Caco-2 (cell line): ENCODE measurements around the gene NAB1. TPM values are rescaled to one million over a fixed set of nuclear protein-coding genes. Genes with fewer than 3 reads are reported as not detected.

Source experiments
- BruUV-seq: library from RNA; stranded (reverse); fragments of 400-500 nt; replicated peaks from 2 replicates; lab custom pipeline; 2021; lab: Mats Ljungman, UMichigan
- CTCF ChIA-PET: fragments of 300-600 bp; sonication (Branson Sonifier 250); formaldehyde crosslinking; loops from one replicate; lab custom pipeline; 2022; ENCODE audit warnings: antibody characterized with exemption; lab: Charles Lee
- POLR2A ChIA-PET: fragments of 300-600 bp; sonication (Branson Sonifier 250); formaldehyde crosslinking; loops from one replicate; lab custom pipeline; 2022; ENCODE audit warnings: antibody characterized with exemption; lab: Charles Lee
- DNase-seq, 2 experiments: peaks; one replicate each; pipeline versions ENCODE4 v3.0.0 to v3.0.0-alpha.2; 2020 to 2022
- H3K27me3 ChIP-seq: replicated peaks from 2 replicates; pipeline ENCODE4 v1.6.0; 2011; ENCODE audit warnings: low read length; ENCODE audit not compliant: control insufficient read depth, insufficient read depth
- H3K36me3 ChIP-seq: 2 replicates; pipeline ENCODE4 v1.5.1; 2011; ENCODE audit warnings: low read length; ENCODE audit not compliant: control insufficient read depth, insufficient read depth
- H3K4me1 ChIP-seq: fragments of 250-450 bp; sonication (Bioruptor Pico); 2 replicates; pipeline ENCODE4 v1.5.1; 2020; ENCODE audit warnings: mild to moderate bottlenecking
- H3K4me3 ChIP-seq: 2 replicates; pipeline ENCODE4 v1.5.1; 2011; ENCODE audit warnings: low read depth, mild to moderate bottlenecking, control low read depth, low read length
- H3K9me3 ChIP-seq: fragments of 250-450 bp; sonication (Bioruptor Pico); 2 replicates; pipeline ENCODE4 v1.5.1; 2020; ENCODE audit warnings: mild to moderate bottlenecking, moderate library complexity
- H3K27ac Mint-ChIP-seq: one replicate; pipeline ENCODE4 v1.8.0; 2022; ENCODE audit warnings: mixed read lengths; ENCODE audit not compliant: unreplicated experiment
- H3K27me3 Mint-ChIP-seq: one replicate; pipeline ENCODE4 v1.8.0; 2022; ENCODE audit warnings: mixed read lengths; ENCODE audit not compliant: insufficient read depth, unreplicated experiment
- H3K36me3 Mint-ChIP-seq: one replicate; pipeline ENCODE4 v1.8.0; 2022; ENCODE audit warnings: mild to moderate bottlenecking, mixed read lengths; ENCODE audit not compliant: insufficient read depth, unreplicated experiment
- H3K4me1 Mint-ChIP-seq: one replicate; pipeline ENCODE4 v1.8.0; 2022; ENCODE audit warnings: low read depth, mixed read lengths; ENCODE audit not compliant: unreplicated experiment
- H3K4me3 Mint-ChIP-seq: one replicate; pipeline ENCODE4 v1.8.0; 2022; ENCODE audit warnings: mild to moderate bottlenecking, moderate library complexity, mixed read lengths; ENCODE audit not compliant: unreplicated experiment
- H3K9me3 Mint-ChIP-seq: one replicate; pipeline ENCODE4 v1.8.0; 2022; ENCODE audit warnings: mixed read lengths; ENCODE audit not compliant: unreplicated experiment
- CTCF ChIP-seq, 2 experiments: fragments of 200-600 bp in 1 of 2; IDR thresholded peaks; 1 replicate in 1 of 2; 2 replicates in 1 of 2; pipeline versions ENCODE4 v1.5.1 to v1.8.0; 2011 to 2022; ENCODE audit warnings: antibody characterized with exemption in 1 of 2, control low read depth in 1 of 2, inconsistent platforms in 1 of 2, low read depth in 1 of 2, low read length in 1 of 2, mild to moderate bottlenecking in 1 of 2, moderate library complexity in 1 of 2; ENCODE audit not compliant: insufficient read depth in 1 of 2, severe bottlenecking in 1 of 2, unreplicated experiment in 1 of 2
- intact Hi-C: fragments of 100-400 bp; cut with micrococcal nuclease; formaldehyde crosslinking; loops from one replicate; pipeline ENCODE4 v1.10.0; 2022; ENCODE audit not compliant: unreplicated experiment
- total RNA-seq: library from RNA; stranded (reverse); gene quantifications from 2 replicates; pipeline ENCODE4 v1.2.3, GENCODE V29; 2022

The NAB1 gene
- total RNA-seq, 1 experiment from 2014 or later: 88.1 TPM

- BruUV-seq: no TSS peak
- intact Hi-C loops: no loop called here
- TF ChIP-seq CTCF (IDR thresholded peaks at IDR 0.05; ENCODE audit: insufficient read depth in 1 of 2, low read depth in 1 of 2, low read length in 1 of 2, severe bottlenecking in 1 of 2, unreplicated experiment in 1 of 2): no peak
- Histone ChIP-seq H3K36me3 (no peaks in the 10 kb centered on the region), H3K9me3 (no peaks in the 10 kb centered on the region), H3K4me3 (no peak overlapping the region), H3K27me3 (no peaks in the 10 kb centered on the region), H3K4me1 (peaks cover 20% of the 10 kb centered on the region)
- Mint-ChIP-seq H3K27ac (no peak overlapping the region), H3K9me3 (no peaks in the 10 kb centered on the region), H3K36me3 (no peaks in the 10 kb centered on the region), H3K27me3 (no peaks in the 10 kb centered on the region), H3K4me3 (no peak overlapping the region), H3K4me1 (peaks cover 19% of the 10 kb centered on the region)
- DNase-seq: no peak
- ChIA-PET CTCF (no interaction called here), POLR2A (no interaction called here)
Observed at GRCh38 chr2:190714958-190715357, 66.1 kb downstream of the NAB1 start.

GRCh38 chr2:190716176-190716807 lies 67.4 kb downstream of the NAB1 start:
- Mint-ChIP-seq H3K27ac (no peak overlapping the region), H3K4me3 (no peak overlapping the region), H3K27me3 (no peaks in the 10 kb centered on the region), H3K4me1 (peaks cover 24% of the 10 kb centered on the region), H3K9me3 (no peaks in the 10 kb centered on the region), H3K36me3 (no peaks in the 10 kb centered on the region)
- DNase-seq: no peak
- Histone ChIP-seq H3K27me3 (no peaks in the 10 kb centered on the region), H3K36me3 (no peaks in the 10 kb centered on the region), H3K4me3 (no peak overlapping the region), H3K9me3 (no peaks in the 10 kb centered on the region), H3K4me1 (peaks cover 20% of the 10 kb centered on the region)
- ChIA-PET CTCF (no interaction called here), POLR2A (no interaction called here)
- no TSS peak for BruUV-seq
- TF ChIP-seq CTCF (IDR thresholded peaks at IDR 0.05; ENCODE audit: insufficient read depth in 1 of 2, low read depth in 1 of 2, low read length in 1 of 2, severe bottlenecking in 1 of 2, unreplicated experiment in 1 of 2): no peak
- intact Hi-C loops: no loop called here

GRCh38 chr2:190717306-190717705 lies 68.4 kb downstream of the NAB1 start:
- Mint-ChIP-seq H3K4me1 (peaks cover 24% of the 10 kb centered on the region), H3K4me3 (no peak overlapping the region), H3K9me3 (no peaks in the 10 kb centered on the region), H3K27me3 (no peaks in the 10 kb centered on the region), H3K27ac (no peak overlapping the region), H3K36me3 (no peaks in the 10 kb centered on the region)
- POLR2A ChIA-PET: no interaction called here
- TF ChIP-seq CTCF (IDR thresholded peaks at IDR 0.05; ENCODE audit: insufficient read depth in 1 of 2, low read depth in 1 of 2, low read length in 1 of 2, severe bottlenecking in 1 of 2, unreplicated experiment in 1 of 2): no peak
- Histone ChIP-seq H3K9me3 (no peaks in the 10 kb centered on the region), H3K36me3 (no peaks in the 10 kb centered on the region), H3K4me1 (peaks cover 20% of the 10 kb centered on the region), H3K27me3 (no peaks in the 10 kb centered on the region), H3K4me3 (no peak overlapping the region)
- CTCF ChIA-PET: no interaction called here
- intact Hi-C loops: no loop called here
- no peak for DNase-seq
- BruUV-seq: no TSS peak
